Activated T-helper 1 cell treated with anti-CD3 and anti-CD28 coated beads, Interleukin-2, amount 50 U/mL, for 16 hours (primary cell): ENCODE measurements around the gene SSRP1.
"Not testable (repeated sequence)": the region's sequence is repeated elsewhere in the genome, so short reads cannot be mapped to it uniquely, and the experiment has no call there.

ENCODE experiments used
- DNase-seq, 2 donors: peaks; one replicate each; pipeline ENCODE4 v3.0.0-alpha.2; 2020; ENCODE audit warnings: low read depth in 1 of 2, low spot score in 1 of 2

Gene SSRP1, protein sequence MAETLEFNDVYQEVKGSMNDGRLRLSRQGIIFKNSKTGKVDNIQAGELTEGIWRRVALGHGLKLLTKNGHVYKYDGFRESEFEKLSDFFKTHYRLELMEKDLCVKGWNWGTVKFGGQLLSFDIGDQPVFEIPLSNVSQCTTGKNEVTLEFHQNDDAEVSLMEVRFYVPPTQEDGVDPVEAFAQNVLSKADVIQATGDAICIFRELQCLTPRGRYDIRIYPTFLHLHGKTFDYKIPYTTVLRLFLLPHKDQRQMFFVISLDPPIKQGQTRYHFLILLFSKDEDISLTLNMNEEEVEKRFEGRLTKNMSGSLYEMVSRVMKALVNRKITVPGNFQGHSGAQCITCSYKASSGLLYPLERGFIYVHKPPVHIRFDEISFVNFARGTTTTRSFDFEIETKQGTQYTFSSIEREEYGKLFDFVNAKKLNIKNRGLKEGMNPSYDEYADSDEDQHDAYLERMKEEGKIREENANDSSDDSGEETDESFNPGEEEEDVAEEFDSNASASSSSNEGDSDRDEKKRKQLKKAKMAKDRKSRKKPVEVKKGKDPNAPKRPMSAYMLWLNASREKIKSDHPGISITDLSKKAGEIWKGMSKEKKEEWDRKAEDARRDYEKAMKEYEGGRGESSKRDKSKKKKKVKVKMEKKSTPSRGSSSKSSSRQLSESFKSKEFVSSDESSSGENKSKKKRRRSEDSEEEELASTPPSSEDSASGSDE

DNA sequence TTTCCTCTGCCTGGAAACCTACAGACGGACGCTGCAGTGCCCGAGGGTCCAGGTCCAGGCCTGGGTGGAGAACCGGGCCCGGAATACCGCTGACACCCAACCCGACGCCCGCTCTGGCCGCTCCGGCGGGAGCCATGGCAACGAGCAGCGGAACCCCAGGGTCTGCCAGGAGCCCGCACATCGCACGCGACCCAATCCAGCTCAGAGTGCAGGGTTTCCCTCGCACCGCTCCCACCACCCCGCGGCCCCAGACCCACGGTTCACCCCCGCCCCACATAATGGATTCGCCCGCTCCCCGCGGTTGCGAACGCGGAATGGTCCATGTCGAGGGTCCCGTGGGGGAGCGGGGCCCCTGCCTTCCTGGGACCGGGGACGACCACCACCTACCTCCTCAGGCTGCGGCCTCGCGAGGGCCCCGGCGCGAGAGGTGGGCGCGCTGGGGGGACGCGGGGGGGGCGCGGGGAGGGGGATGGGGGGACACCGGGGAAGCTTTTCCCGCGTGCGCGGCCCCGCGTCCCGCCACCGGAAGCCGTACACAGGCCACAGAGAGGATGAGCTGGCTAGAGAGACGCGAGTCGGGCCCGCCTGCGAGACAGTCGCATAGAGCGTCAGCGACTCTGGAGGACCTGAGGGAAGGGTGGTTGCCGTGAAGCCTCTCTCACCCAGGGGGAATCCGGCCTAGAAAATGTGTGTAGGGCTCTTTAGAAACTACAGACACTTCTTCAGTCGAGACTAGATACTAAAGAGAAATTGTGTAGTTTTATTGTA lies at the start of gene SSRP1:
Gene SSRP1 (minus strand): TSS at position 550 of the 768 bp plus-strand sequence. CDS start 771 bp downstream, outside the sequence.
- DNase-seq: peak; percentile 72 to 79

- no peak for DNase-seq
These were observed 45.3 kb upstream of the SSRP1 start, which contains the start of gene PRG3 for GRCh38 chr11:57380975-57381374. TSS of gene PRG3 (minus strand) at chr11:57381150. CDS start at chr11:57380708, 442 bp downstream.

- no peak for DNase-seq
These were observed 44.0 kb upstream of the SSRP1 start for GRCh38 chr11:57379732-57380131.

GRCh38 chr11:57378186-57378585 lies 42.5 kb upstream of the SSRP1 start:
- DNase-seq: no peak

DNA sequence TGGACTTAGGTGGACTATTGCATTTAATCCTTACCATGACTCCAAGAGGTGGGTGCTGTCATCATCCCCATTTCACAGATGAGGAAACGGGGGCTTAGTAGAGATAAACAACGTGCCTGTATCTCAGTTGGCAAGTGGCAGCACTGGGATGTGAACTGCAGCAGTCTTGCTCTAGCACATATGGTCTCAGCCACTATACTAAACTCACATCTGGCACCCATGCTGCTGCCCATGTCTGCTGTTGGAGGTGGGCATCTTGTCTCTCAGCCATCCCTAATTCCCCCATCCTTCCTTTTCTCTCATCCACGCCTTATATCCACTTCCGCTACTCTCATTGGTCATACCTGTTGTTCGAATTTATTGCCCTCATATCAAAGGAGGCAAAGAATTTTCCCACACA lies 41.4 kb upstream of the SSRP1 start:
- no peak for DNase-seq

DNA sequence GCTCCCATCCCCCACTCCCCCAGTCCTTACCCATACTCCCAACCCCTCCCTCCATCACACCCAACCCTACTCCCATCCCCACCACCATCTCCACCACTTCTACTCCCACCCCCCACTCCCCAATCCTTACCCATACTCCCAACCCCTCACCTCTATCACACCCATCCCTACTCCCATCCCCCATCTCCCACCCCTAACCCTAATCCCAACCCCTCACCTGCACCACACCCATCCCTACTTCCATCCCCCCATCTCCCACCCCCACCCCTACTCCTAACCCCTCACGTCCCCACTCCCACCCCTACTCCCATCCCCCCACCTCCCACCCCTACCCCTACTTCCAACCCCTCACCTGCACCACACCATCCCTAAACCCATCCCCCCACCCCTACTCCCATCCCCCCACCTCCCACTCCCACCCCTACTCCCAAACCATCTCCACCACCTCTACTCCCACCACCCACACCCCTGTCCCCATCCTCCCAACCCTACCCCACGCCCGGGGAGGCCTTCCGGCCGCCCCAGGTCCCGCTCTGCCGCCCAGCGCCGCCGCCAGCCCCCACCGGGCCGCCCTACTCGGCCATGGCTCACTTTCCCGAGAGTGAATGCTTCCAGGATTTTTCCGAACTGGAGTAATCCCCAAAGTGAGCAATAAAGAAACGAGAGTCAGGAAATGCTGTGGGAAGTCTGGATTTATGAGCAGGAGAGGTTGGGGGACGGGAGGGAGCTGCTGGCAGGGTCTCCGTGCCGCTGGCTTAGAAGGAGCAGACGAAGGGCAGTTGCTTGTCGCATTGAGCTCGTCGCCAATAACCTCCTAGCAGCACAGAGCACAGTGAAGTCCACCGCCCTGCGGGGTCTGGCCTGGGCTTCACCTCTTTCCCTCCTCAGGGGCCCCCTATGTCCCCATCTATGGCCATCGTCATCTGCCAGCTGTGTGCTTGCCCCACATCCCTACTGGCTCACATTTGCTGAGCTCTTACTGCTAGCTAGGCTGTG lies 40.7 kb upstream of the SSRP1 start:
- DNase-seq: no peak

- DNase-seq: no peak
These were observed 39.8 kb upstream of the SSRP1 start for GRCh38 chr11:57375490-57375889.

DNA sequence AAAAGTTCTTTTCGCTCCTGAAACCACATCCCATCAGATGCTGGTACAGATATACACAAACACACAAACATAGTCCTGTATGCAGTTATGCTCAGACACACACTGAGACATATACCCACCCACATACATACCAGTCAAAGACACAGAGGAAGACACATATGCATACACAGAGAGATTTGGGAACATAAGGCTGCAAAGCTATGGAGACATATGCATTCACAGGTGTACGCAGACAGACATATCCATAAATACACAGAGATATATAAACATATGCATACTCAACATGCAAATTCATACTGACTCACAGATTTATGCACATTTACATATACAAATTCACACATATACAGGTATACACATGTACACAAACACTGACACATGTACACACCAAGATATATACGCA lies 39.3 kb upstream of the SSRP1 start:
- no peak for DNase-seq

DNA sequence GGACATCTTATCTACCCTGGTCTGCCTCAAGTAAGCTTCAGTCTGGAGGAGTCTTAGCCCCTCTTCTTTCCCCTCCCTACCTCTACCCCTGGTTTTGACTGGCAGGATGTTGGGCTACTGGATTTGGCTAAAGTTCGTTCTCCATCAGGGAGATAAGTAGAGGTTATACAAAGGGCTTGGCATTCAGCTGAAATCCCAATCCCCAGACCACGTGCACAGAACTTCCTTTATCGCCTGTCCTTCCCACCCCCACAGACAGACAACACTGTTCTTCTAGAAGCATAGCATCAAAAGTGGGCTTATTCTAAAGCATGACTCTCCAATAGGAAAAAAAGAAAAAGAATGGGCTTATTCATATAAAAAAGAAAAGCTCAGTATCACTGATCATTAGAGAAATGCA lies 37.5 kb upstream of the SSRP1 start:
- no peak for DNase-seq

GRCh38 chr11:57370941-57371340 lies 35.2 kb upstream of the SSRP1 start:
- DNase-seq: no peak

GRCh38 chr11:57370251-57370650 lies 34.6 kb upstream of the SSRP1 start:
- DNase-seq: no peak

- no peak for DNase-seq
These were observed 33.1 kb upstream of the SSRP1 start for GRCh38 chr11:57368845-57369232.

- DNase-seq: no peak
These were observed 32.6 kb upstream of the SSRP1 start for GRCh38 chr11:57368106-57368844.

DNA sequence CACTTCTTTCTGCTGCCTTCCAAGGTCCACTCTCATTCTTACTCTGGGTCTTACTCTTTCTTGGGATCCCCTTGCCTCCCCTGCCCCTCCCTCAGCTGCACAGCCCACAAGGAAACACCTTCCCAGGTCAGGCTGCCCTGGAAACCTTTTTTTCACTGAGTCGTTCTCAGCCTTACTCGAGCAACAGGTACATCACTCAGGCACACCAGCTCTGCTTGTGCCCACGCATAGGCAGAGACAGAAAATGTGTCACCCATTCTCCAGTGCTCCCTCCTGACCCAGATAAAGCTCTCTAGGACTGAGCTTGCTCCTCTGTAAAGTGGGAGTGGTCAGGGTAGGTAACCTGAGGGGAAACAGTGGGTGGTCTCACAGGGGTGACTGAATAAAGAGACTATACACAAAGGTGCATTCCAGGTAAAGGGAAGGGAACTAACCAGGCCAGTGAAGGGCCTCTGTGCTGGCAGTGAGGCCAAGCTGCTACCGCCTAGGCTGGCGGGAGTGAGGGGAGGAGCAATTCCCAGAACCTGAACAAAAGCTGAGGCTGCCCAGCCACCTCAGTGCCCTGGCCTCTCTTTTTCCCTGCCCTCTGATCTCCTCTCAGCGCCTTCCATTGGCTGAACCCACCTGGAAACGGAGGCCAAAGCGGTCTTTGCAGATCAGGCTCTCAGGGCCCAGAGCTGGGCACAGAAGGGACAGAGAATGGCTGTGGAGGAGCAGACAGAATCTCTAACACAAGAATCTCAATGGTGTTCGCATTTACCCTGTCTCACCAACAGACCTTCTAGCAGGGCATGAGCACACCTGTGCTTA lies 29.4 kb upstream of the SSRP1 start:
- no peak for DNase-seq

DNA sequence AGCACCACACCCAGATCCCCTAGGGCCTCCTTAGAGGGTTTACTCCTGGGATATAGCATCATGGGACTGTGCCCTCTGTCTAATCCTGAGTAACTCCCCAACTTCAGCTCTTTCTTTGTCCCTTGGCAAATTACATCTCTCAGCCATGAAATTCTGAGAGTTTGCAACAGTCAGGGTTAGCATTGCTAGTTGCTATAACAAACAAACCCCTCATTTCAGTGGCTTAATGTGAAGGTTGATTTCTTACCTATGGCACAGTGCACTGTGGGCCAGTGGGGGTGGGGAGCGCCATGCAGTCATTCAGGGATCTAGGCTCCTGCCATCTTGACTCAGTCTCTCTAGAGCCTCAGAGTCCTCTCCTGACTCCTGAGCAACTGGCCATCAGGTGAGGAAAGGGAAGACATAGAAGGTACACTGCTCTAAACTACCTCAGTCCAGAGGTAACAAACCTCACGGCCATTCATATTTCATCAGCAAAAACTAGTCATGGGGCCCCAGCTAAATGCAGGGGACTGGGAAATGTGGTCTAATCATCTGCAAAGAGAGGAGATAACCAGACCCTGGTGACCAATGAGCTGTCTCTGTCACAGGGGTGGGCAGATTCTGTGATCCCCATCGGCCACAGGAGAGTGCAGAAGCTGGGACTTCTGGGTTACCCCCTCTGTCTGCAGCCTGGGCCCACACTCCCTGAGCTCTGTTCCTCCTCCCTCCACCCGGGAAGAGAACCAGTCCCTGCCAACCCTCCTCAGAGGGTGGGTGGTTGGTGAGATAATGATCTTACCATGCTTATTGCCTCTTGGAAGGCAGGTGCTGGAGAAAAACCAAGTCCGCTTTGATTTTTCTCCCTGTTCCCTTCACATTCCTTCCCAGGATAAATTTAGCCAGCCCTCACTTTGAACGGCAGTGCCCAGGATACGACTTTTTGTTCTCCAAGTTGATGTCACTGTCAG lies 27.7 kb upstream of the SSRP1 start:
- no peak for DNase-seq

- DNase-seq: no peak
These were observed 26.2 kb upstream of the SSRP1 start for GRCh38 chr11:57361926-57362325.

DNA sequence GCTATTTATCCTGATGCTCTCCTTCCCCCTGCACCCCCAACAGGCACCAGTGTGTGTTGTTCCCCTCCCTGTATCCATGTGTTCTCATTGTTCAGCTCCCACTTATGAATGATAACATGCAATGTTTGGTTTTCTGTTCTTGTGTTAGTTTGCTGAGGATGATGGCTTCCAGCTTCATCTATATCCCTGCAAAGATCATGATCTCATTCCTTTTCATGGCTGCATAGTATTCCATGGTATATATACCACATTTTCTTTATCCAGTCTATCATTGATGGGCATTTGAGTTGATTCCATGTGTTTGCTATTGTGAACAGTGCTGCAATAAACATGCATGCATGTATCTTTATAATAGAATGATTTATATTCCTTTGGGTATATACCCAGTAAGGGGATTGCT lies 25.7 kb upstream of the SSRP1 start:
- not testable (repeated sequence) for DNase-seq

DNA sequence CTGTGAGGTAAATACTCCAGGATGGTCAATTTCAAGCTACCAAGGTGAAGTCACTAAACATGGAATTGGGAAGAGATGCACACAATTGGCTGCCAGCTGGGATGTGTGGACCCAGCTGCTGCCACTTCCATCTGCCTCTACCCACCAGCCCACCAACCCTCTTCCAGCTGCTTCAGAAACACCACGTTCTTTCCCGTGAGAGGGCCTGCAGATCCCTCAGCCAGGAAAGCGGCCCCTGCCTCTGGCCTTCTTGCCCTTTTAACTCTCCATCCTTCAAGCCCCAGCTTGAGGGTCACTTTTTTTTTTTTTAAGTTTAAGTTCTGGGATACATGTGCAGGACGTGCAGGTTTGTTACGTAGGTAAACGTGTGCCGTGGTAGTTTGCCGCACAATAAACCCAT lies 25.3 kb upstream of the SSRP1 start:
- no peak for DNase-seq
